ENCODE results near the gene SERPINA3. TPM values are rescaled to one million over a fixed set of nuclear protein-coding genes. Genes with fewer than 3 reads are reported as not detected.
A peak's percentile ranks its signal among the peaks of the same experiment; 100 is the strongest.

Gene SERPINA3
- total RNA-seq, 1 experiment from 2014 or later, result not detected

DNA sequence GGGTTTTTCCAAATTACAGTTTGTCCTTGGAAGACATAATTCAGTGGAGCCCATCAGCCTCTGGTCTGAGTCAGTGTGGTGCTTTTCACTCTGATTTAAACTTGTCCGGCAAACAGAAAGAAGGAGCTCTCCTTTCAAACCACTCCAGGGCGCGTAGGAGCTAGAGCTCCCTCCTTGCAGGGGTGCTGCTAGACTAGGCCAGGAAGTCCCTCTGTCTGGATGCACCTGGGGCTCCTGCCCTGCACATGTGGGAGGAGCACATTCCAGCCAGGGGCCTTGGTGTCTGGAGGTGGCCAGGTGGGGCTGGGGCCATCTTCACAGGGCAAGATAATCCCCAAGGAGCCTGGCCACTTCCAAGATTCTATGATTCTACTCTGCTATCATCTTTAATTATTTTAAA is 3.1 kb downstream of the SERPINA3 start:
- Histone ChIP-seq H3K4me3 (no peak overlapping the region), H3K9me3 (replicated peaks) (peaks cover 3% of the 10 kb centered on the region; the same call in 1 of the 2 replicates), H3K4me1 (no peaks in the 10 kb centered on the region), H3K27ac (no peak overlapping the region), H3K27me3 (no peaks in the 10 kb centered on the region), H3K36me3 (no peaks in the 10 kb centered on the region)
- no peak for DNase-seq

DNA sequence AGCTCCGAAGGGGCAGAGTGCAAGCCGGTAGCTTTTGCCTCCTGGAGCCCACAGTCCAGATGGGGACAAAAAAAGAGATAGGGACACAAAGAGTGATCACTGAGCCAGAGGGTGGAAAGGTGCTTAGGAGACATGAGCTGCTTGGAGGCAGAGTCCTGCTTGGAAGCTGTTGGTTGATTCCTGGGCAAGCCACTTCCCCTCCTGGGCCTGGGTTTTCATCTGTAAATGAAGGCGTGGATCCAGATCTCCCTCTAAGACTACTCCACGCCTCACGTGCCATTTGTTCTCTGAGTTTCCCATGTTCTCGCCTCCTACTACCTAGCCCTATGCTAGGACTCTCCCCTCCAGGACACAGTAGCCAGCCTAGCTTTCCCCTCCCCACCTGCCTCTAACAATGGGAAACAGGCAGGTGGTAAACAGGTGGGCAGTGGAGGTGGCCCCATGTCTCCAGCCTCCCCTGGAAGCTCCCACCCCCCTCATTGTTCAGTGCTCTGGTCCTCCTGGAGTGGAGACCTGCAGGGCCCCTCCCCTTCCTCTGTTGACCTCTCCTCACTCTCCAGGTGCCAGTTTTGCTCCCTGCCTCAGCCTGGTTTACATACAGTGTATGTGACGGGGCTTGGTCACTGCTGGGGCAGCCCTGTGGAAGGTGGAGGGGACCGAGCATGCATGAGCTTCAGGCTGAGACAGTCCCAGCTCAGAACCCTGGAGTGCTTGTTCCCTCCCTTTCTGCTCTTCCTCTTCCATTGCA is 3.8 kb downstream of the SERPINA3 start:
- Histone ChIP-seq H3K4me1 (no peaks in the 10 kb centered on the region), H3K4me3 (no peak overlapping the region), H3K36me3 (no peaks in the 10 kb centered on the region), H3K9me3 (replicated peaks) (peaks cover 3% of the 10 kb centered on the region; the same call in 1 of the 2 replicates), H3K27me3 (no peaks in the 10 kb centered on the region), H3K27ac (no peak overlapping the region)
- DNase-seq, result no peak

DNA sequence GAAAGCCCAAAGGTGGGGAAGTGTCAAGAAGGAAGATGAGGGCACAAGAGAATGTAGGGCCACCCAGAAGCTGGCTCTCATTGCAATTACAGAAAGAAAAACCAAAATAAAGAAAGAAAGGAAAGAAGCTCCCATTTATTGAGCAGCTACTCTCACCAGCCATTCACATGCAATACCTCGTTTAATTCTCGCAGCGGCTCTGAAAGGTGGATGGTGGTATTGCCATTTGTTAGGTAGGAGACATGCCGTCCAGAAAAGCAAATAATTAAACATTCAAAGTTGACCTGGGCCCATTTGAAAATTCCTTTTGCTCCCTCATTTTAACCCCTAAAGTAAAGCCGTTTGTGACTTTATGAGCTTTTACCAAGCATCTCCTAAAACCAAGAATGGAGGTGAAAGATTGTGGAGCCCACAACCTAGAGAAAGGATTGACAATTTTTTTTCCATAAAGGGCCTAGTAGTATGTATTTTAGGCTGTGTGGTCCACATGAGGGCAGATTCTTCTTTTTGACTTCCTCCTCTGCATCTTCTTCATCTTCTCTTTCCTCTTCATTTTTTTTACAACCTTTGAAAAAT is 5.3 kb downstream of the SERPINA3 start:
- Histone ChIP-seq H3K36me3 (no peaks in the 10 kb centered on the region), H3K27me3 (no peaks in the 10 kb centered on the region), H3K4me1 (no peaks in the 10 kb centered on the region), H3K9me3 (replicated peaks) (peaks cover 3% of the 10 kb centered on the region; the same call in 1 of the 2 replicates), H3K27ac (no peak overlapping the region), H3K4me3 (no peak overlapping the region)
- no peak for DNase-seq

DNA sequence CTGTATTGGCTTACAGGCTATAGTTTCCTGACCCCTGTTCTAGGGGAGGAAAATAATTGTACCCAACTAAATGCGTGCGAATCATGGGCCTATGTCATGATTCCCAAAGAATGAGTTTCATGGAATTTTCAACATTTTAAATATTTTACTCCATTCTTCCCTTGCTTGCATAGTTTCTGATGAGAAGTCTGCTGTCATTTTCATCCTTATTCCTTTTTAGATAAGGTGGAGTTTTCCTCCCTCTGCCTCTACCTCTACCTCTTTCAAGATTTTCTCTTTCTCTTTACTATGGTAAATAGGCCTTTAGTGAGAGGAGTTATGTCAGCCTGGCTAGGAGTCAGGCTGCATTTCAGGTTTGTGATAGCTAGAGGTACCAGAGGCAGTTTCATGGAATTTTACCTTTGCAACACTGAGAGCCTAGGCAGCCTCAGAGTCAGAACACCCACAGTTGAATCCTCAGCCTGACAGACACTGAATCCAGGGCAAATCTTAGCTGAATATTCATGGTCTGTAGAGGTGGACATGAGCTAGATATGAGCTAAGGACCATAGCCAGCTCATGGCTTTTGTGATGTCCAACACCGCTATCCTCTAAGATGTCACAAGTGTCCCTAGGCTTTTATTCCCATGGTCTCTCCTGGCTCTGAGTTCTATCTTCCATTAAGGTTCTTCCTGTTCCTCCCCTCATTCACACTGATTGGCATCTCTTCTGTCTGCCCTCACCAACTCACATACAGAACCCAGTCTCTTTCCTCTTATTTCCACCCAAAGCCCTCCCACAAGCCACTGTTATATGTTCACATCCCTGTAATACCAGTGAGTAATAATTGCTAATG is 6.0 kb downstream of the SERPINA3 start:
- Histone ChIP-seq H3K27ac (no peak overlapping the region), H3K9me3 (replicated peaks) (peaks cover 3% of the 10 kb centered on the region; the same call in 1 of the 2 replicates), H3K27me3 (no peaks in the 10 kb centered on the region; the same call in 1 of the 2 replicates), H3K36me3 (no peaks in the 10 kb centered on the region), H3K4me3 (no peak overlapping the region), H3K4me1 (no peaks in the 10 kb centered on the region)
- no peak for DNase-seq

DNA sequence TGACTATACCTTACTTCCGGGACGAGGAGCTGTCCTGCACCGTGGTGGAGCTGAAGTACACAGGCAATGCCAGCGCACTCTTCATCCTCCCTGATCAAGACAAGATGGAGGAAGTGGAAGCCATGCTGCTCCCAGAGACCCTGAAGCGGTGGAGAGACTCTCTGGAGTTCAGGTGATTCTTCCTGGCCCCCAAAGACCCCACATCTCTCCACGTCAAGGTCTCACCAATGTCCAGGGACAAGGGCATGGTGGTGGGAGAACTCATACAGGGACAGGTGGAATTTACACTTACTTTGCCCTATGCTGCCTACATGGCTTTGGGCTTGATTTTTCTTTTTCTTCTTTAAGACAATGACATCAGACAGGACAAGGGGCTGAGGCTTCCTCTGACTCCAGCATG is 7.1 kb downstream of the SERPINA3 start:
- no peak overlapping the region for H3K27ac ChIP-seq
- H3K36me3 ChIP-seq, result no peaks in the 10 kb centered on the region
- H3K9me3 ChIP-seq (replicated peaks), result peaks cover 3% of the 10 kb centered on the region; the same call in 1 of the 2 replicates
- peaks cover 5% of the 10 kb centered on the region; the same call in 1 of the 2 replicates for H3K27me3 ChIP-seq
- DNase-seq, result no peak
- no peak overlapping the region for H3K4me3 ChIP-seq
- H3K4me1 ChIP-seq, result no peaks in the 10 kb centered on the region

DNA sequence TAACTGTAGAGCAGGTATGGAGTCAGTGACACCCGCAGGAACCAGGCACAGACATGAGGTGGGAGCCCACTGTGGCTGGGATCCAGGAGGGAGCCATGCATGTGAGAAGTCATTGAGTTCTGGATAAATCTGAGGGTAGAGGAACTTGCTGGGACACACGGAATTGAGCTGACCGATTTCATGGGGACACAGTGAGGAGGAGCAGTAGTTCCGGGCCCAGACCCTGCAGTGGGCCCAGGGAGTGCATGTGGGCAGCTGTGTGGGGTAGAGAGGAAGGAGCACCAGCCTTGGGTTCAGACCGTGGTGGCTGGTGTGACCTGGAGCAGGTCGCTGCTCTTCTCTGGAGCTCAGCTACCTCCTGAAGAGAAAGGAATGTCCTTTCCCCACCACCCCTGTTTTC is 8.4 kb downstream of the SERPINA3 start:
- no peak overlapping the region for H3K4me3 ChIP-seq
- no peaks in the 10 kb centered on the region for H3K4me1 ChIP-seq
- DNase-seq, result no peak
- peaks cover 3% of the 10 kb centered on the region; the same call in 1 of the 2 replicates for H3K9me3 ChIP-seq (replicated peaks)
- H3K27me3 ChIP-seq, result peaks cover 5% of the 10 kb centered on the region; the same call in 1 of the 2 replicates
- H3K27ac ChIP-seq, result no peak overlapping the region
- H3K36me3 ChIP-seq, result no peaks in the 10 kb centered on the region

DNA sequence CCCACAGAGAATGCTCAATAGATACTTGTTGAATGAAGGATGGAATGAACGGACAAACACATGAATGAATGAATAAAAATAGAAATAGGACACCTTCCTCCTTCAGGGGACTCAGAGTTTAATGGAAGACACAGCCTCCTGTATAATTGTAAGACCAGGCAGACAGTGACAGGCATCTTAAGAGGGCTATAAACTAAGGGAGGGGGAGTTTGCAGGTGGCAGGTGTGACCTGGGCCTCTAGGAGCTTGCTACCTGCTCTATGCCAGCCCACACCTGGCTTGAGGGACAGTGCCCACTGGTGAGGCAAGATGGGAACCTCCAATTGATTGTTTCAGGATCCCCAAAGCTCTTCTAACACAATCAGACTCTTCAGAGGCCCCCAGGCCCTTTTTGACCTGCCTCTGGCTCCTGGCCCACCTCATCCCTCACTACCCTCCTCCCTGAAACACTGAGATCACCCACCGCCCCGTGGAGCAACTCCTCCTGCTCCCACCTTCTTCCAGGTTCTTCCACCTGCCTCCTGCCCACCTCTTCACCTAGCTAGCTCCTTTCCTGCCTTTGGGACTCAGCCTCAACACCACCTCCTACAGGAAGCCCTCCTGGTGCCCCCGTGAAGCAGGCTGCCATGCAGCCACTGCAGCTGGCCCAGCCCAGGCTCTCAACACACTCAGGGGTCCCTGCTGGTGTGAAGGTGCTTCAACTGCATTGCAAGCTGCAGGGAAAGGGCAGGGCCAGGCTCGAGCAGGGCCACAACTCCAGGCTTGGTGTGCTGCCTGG is 9.4 kb downstream of the SERPINA3 start:
- no peaks in the 10 kb centered on the region for H3K4me1 ChIP-seq
- no peak overlapping the region for H3K4me3 ChIP-seq
- H3K9me3 ChIP-seq (replicated peaks), result peaks cover 3% of the 10 kb centered on the region; the same call in 1 of the 2 replicates
- no peak overlapping the region for H3K27ac ChIP-seq
- H3K36me3 ChIP-seq, result no peaks in the 10 kb centered on the region
- H3K27me3 ChIP-seq, result peaks cover 5% of the 10 kb centered on the region; the same call in 1 of the 2 replicates
- no peak for DNase-seq

DNA sequence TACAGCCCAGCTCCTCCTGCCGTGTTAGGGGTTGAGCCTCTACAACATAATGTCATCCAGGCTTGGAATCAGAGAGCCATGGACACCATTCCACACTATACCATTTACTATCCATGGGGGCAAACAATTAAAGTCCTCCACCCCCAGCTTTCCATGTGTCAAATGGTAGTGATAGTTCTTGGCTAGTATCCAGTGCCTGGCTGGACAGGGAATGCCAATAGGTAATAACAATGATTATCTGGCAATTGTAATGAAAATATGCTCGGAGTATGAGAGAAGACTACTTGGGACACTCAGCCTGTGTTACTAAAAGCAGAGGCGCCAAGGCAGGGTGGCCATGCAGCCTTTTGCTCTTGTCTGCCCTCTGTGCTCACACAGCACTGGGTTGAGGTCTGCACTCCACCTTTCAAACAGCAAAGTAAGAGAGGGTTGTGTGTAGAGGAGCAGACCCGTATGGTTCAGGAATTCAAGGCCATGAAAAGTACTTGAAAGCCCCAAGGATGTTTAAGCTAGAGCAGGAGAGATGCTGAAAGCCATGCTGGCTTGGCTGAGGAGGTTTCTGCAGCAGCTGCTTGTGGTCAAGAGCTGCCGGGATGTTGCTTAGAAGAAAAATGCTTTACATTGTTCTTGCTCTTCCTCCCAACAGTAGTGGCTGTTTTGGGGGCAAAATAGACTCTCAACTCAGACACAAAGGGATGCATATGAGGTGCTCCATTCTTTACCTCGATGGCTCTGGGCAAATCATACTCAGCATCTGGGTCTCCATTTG is 10.6 kb downstream of the SERPINA3 start:
- H3K27ac ChIP-seq, result no peak overlapping the region
- peak in 1 of 2 experiments; percentile 12 for DNase-seq
- no peaks in the 10 kb centered on the region for H3K36me3 ChIP-seq
- H3K9me3 ChIP-seq (replicated peaks), result peaks cover 3% of the 10 kb centered on the region; the same call in 1 of the 2 replicates
- peaks cover 5% of the 10 kb centered on the region; the same call in 1 of the 2 replicates for H3K27me3 ChIP-seq
- H3K4me1 ChIP-seq, result no peaks in the 10 kb centered on the region
- H3K4me3 ChIP-seq, result no peak overlapping the region

DNA sequence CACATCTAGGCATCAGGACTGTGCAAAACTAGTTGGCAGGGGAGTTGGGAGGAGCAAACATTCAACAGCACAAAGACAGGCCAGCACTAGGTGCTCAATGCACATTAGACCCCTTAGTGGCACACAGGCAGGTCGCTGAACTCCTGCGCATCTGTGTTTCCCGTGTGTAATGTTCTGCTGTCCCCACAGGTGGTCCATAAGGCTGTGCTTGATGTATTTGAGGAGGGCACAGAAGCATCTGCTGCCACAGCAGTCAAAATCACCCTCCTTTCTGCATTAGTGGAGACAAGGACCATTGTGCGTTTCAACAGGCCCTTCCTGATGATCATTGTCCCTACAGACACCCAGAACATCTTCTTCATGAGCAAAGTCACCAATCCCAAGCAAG is 11.2 kb downstream of the SERPINA3 start:
- H3K27me3 ChIP-seq, result peaks cover 5% of the 10 kb centered on the region; the same call in 1 of the 2 replicates
- H3K27ac ChIP-seq, result no peak overlapping the region
- no peaks in the 10 kb centered on the region for H3K4me1 ChIP-seq
- H3K36me3 ChIP-seq, result no peaks in the 10 kb centered on the region
- no peaks in the 10 kb centered on the region for H3K9me3 ChIP-seq (replicated peaks)
- no peak overlapping the region for H3K4me3 ChIP-seq
- DNase-seq, result no peak

DNA sequence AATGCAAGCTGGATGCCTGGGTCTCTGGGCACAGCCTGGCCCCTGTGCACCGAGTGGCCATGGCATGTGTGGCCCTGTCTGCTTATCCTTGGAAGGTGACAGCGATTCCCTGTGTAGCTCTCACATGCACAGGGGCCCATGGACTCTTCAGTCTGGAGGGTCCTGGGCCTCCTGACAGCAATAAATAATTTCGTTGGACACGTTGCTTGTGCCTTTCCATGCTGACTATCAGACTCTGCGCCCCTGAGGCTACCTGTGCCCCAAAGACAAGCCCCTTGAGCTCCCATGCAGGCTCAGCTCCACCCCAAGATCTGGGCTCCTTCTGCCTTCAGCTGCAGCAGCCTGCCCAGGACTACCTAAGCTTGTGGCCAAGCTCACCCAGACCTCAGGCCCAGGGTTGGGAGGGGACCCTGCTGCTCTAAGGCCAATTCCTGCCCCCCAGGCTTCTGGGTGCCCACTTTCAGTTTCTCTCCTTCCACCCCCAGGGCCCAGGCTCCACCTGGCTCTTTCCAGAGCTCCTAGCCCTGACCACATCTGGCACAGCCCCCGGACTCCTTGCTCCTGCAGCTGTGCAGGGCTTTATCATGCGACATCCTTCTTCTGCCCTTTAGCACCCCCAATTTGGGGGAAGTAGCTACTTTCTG is 11.8 kb downstream of the SERPINA3 start:
- Histone ChIP-seq H3K36me3 (no peaks in the 10 kb centered on the region), H3K4me1 (no peaks in the 10 kb centered on the region), H3K4me3 (no peak overlapping the region), H3K27ac (no peak overlapping the region), H3K27me3 (peaks cover 5% of the 10 kb centered on the region; the same call in 1 of the 2 replicates), H3K9me3 (replicated peaks) (no peaks in the 10 kb centered on the region)
- no peak for DNase-seq

DNA sequence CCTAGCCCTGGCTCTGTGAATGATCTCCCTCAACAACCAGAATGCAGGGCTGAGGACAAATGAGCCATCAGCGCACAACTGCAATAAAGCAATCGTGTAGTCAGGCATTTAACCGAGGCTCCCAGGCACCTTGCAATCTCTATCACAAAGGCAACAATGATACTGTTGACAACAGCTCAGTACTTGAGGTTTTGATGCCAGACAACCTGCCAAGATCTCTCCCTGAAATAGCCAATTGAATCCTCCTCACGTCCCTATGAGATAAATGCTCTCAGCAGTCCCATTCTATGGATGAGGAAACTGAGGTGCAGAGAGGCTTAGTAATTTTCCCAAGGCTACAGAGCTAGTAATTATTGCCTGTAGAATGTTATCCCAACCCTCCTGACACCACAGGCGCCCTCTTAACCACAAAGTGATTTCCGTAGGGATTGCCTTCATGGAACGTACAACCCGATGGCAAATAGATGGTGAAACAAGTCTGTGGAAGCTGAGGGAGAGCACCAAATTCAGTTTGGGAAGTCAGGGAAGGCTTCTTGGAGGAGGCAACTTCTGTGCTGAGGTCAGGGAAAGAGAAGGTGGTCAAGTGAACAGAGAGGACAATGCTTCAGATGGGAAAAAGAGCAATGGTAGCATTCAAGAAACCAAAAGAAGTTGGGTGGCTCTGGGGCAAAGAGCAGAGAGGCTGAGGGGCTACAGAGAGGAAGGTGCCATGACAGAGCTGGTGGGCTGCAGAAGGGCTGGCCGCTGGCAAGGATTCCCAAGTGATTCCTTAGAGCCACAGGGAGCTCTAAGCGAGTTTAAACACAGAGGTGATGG is 12.6 kb downstream of the SERPINA3 start:
- Histone ChIP-seq H3K4me3 (no peak overlapping the region), H3K36me3 (no peaks in the 10 kb centered on the region), H3K9me3 (replicated peaks) (no peaks in the 10 kb centered on the region), H3K27ac (no peak overlapping the region), H3K27me3 (peaks cover 5% of the 10 kb centered on the region; the same call in 1 of the 2 replicates), H3K4me1 (no peaks in the 10 kb centered on the region)
- no peak for DNase-seq

DNA sequence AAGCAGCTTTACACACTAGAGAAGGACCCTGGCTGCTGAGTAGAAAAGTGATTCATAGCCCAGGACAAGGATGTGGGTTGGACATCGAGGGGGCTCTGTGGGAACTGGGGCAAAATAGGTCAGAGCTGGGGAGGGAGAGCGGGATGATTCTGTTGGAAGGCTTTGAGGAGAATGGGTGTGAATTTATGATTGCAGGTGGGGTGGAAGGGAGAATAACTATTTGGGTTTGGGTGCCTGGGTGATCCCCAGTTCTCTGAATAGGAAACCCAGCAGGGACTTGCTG is 13.1 kb downstream of the SERPINA3 start:
- peaks cover 5% of the 10 kb centered on the region; the same call in 1 of the 2 replicates for H3K27me3 ChIP-seq
- no peaks in the 10 kb centered on the region for H3K36me3 ChIP-seq
- no peaks in the 10 kb centered on the region for H3K9me3 ChIP-seq (replicated peaks)
- DNase-seq, result no peak
- H3K4me1 ChIP-seq, result no peaks in the 10 kb centered on the region
- H3K4me3 ChIP-seq, result no peak overlapping the region
- no peak overlapping the region for H3K27ac ChIP-seq

DNA sequence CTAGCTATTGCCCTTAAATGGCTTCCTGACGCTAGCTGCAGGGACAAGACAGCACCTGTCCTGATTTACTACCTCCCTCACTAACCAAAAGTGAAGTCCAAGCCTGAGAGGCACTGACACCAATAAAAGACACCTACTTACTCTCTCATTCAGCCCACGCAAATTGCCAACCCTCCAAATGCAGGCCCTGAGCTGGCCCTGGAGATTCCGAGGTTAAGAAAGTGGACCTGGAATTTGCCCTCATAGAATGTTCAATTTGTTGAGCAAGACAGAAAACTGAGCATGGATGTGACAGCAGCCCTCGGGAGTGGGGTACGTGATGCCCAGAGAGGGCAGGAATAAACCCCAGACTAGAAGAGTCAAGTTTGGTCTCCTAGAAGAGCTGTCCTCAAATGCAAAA is 16.4 kb downstream of the SERPINA3 start:
- H3K9me3 ChIP-seq (replicated peaks), result no peaks in the 10 kb centered on the region
- no peaks in the 10 kb centered on the region for H3K36me3 ChIP-seq
- no peaks in the 10 kb centered on the region for H3K4me1 ChIP-seq
- H3K27me3 ChIP-seq, result peaks cover 5% of the 10 kb centered on the region; the same call in 1 of the 2 replicates
- no peak overlapping the region for H3K27ac ChIP-seq
- H3K4me3 ChIP-seq, result no peak overlapping the region
- no peak for DNase-seq
